GM21825 (cell line): ENCODE measurements around the gene CCT7.

Experiments
- ATAC-seq: cut with Tn5 transposase; IDR thresholded peaks from one replicate; pipeline ENCODE4 v1.9.1; 2021; ENCODE audit warnings: mild to moderate bottlenecking, moderate library complexity; ENCODE audit not compliant: unreplicated experiment

CCT7 gene

GRCh38 chr2:73292316-73292905, 58.3 kb downstream of the CCT7 start:
- ATAC-seq: no peak

GRCh38 chr2:73292906-73293533, 58.9 kb downstream of the CCT7 start:
- no peak for ATAC-seq

DNA sequence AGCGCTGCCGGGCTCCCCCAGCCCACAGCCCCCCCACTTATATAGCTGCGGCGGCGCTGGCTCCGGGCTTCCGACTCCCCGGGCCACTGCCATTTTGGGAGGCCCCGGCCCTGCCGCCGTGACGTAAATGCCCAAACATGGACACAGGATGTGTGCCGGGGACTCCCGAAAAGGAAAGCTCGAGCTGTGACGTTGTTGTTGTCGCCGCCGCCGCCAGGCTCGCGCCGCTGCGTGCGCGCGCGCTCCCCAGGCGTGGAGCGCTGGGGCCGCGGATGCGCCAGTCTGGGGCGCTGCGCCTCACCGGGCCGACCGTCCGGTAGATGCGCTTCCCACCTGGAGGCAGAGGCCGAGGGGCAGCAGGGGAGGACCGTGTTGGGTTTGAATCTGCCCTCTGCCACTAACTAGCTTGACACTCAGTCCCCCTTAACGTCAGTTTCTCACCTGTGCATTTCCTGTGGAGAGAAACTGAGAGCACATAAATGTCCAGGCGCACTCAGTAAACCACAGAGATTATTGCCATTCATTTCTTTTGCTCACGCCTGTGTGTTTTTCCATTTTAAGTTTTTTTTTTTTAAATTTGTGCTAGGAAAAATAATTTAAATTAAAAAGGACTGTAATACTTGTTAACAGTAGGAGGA, 59.5 kb downstream of the CCT7 start, which contains the start of gene EGR4:
Gene EGR4, minus strand, starts transcription at position 15 of the 638 bp plus-strand sequence. CDS start 231 bp downstream, outside the sequence.
- ATAC-seq: peak; percentile 88

GRCh38 chr2:73294239-73294638, 60.1 kb downstream of the CCT7 start:
- no peak for ATAC-seq

DNA sequence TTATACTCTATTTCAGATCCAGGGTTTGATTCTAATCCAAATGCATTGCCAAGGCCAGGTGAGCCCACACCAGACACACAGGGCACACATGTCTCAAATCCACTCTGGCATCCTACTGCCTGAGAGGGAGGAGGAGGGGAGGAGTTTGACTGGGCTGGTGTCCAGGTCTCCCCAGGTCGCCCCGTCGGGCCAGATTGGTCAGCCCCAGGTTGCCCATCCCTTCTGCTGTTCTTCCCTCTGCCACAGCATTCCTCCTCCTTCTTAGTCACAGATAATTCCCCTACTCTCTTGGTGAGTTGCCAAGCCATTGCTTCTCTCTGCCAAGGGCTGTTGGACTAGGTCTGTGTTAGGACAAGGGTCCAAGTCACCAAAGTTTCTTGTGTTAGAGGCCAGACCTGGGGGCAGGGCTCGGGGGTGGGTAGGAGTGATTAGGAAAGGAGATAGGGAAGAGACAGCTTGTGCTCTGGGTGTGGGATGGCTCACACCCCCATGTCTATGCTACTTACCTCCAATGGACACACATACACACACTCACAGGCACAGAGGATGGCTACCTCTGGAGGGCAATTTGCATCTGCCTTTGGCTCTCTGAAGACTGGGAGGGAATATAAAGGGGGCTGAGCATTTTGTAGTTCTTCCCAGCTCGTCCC, 61.8 kb downstream of the CCT7 start:
- ATAC-seq: no peak

DNA sequence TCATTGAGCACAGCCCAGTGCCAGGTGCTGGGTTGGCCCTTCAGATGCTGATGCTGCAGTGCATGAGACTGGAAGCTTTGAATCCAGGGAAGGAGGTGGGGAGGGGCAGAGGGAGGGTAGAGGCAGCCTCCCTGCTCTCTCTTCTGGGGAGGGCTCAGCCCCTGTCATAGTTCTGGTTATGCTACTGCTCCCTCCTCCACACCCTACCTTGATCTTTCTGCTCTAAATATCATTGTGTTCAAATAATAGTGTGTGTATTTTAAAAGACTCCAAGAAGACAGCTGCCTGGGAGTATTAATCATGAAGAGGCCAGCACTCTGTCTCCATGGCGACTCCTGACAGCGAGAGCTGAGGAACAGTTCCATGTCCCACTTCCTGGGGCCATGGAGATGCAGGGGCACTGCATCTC, 63.0 kb downstream of the CCT7 start:
- no peak for ATAC-seq

- no peak for ATAC-seq
These were observed 63.5 kb downstream of the CCT7 start for GRCh38 chr2:73297586-73297985.

DNA sequence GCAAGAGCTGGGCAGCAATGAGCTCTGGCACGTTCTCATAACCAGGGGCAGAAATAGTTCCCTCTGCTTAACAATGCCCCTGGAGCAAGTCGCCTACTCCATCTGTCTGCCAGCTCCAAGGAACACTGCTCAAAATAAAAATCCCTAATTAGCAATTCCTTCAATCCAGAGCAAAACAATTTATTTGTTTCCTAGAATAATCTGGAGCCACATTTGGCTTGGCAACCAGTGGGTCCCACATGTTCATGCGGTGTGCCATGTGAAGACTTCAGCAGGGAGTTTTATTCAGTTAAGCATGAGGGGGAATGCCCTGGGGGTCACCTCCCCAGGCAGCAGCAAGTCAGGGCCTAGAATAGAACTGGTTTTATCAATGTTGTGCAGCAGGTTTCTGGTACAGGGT, 66.8 kb downstream of the CCT7 start:
- no peak for ATAC-seq

DNA sequence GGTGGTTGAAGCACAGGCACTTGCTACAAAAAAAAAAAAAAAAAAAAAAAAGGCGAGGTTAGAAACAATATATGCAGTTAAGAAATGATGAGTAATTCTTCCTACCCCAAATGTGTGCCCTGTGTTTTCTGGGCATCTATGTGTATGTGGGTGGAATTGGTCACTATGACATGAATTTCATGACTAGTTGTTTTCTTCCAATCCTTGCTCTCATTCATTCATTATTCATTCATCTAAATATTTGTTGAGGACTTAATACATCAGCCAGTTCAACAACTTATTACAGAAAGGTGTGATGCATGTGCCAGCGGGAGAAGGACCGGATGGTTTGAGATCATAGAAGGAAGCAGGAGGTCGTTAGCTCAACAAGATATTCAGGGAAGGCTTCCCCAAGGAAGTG, 67.5 kb downstream of the CCT7 start:
- no peak for ATAC-seq
